Sigmoid colon (tissue), 7 donors: ENCODE measurements around the gene CCR1. TPM values are rescaled to one million over a fixed set of nuclear protein-coding genes. Genes with fewer than 3 reads are reported as not detected.
"Not testable (repeated sequence)": the region's sequence is repeated elsewhere in the genome, so short reads cannot be mapped to it uniquely, and the experiment has no call there.

Experiments
- DNase-seq: peaks from one replicate; pipeline ENCODE4 v3.0.0-alpha.2; 2019
- H3K27ac ChIP-seq, 4 donors: fragments of 200-600 bp; sonication (generic); one replicate each; pipeline ENCODE4 v1.5.1; 2016 to 2019; ENCODE audit warnings: mild to moderate bottlenecking in 1 of 4
- H3K27me3 ChIP-seq, 3 donors: fragments of 200-600 bp; sonication (generic); one replicate each; pipeline ENCODE4 v1.5.1; 2019; ENCODE audit warnings: mild to moderate bottlenecking in 1 of 3
- H3K36me3 ChIP-seq, 4 donors: fragments of 200-600 bp; sonication (generic); one replicate each; pipeline ENCODE4 v1.5.1; 2016 to 2019
- H3K4me1 ChIP-seq, 4 donors: fragments of 200-600 bp; sonication (generic); one replicate each; pipeline ENCODE4 v1.5.1; 2017 to 2019
- H3K4me3 ChIP-seq, 4 donors: fragments of 200-600 bp; sonication (generic); one replicate each; pipeline ENCODE4 v1.5.1; 2017 to 2019; ENCODE audit warnings: mild to moderate bottlenecking in 2 of 4, moderate library complexity in 1 of 4
- H3K9me3 ChIP-seq, 4 donors: fragments of 200-600 bp in 3 of 4; sonication (generic) in 3 of 4; one replicate each; pipeline versions ENCODE4 v1.5.1 to v1.6.1; 2013 to 2019
- CTCF ChIP-seq, 4 experiments: fragments of 450-650 bp in 3 of 4; fragments of 200-600 bp in 1 of 4; IDR thresholded peaks; one replicate each; pipeline ENCODE4 v1.5.1; 2016 to 2019; ENCODE audit warnings: antibody characterized with exemption in 4 of 4, mild to moderate bottlenecking in 3 of 4, moderate library complexity in 2 of 4
- EP300 ChIP-seq, 4 donors: sonication (generic); formaldehyde crosslinking; IDR thresholded peaks; one replicate each; pipeline ENCODE4 v1.6.1; 2017; ENCODE audit warnings: antibody characterized with exemption in 4 of 4
- POLR2A ChIP-seq, 2 donors: fragments of 450-650 bp; IDR thresholded peaks; one replicate each; pipeline ENCODE4 v1.6.1; 2016; ENCODE audit warnings: antibody characterized with exemption in 2 of 2, mild to moderate bottlenecking in 2 of 2, moderate library complexity in 2 of 2
- POLR2AphosphoS5 ChIP-seq, 4 donors: sonication (generic); formaldehyde crosslinking; IDR thresholded peaks; one replicate each; pipeline ENCODE4 v1.6.1; 2017; ENCODE audit warnings: antibody characterized with exemption in 4 of 4
- WGBS, 2 donors: extraction: QIAGEN DNeasy Blood & Tissue Kit; methylation state at CpG; one replicate each; pipeline ENCODE4 v1.1.7; 2013; 5-methylcytosine and 5-hydroxymethylcytosine counted together
- intact Hi-C: fragments of 100-400 bp; cut with DNase I; formaldehyde crosslinking; loops from one replicate; pipeline ENCODE4 v1.15.1; 2023
- polyA plus RNA-seq, 3 donors: library from polyadenylated mRNA; stranded (reverse); fragments of 200-250 nt; gene quantifications; one replicate each; pipeline ENCODE4 v1.2.3, GENCODE V29; 2013
- total RNA-seq, 4 donors: library from RNA; depleted of rRNA; stranded (reverse); fragments of >200 nt; gene quantifications; one replicate each; pipeline ENCODE4 v1.1.0, GENCODE V29; 2016
- donor health status: healthy with polysubstance abuse.
- donor health status: Bipolar disorder and iron deficiency.
- donor health status: healthy.

The CCR1 gene
- total and polyA plus RNA-seq, 7 donors = 2.2 to 16.6 (median 8.2) TPM

GRCh38 chr3:46209053-46209452 lies 940 bp upstream of the CCR1 start:
- intact Hi-C loops = no loop called here
- no peaks in the 10 kb centered on the region for H3K4me1 ChIP-seq
- H3K27ac ChIP-seq = no peak overlapping the region
- 44 to 49% methylated on average over 2 of the region's 2 CpGs for WGBS, 2 donors
- no peak for DNase-seq
- no peak overlapping the region for H3K4me3 ChIP-seq
- no peaks in the 10 kb centered on the region for H3K36me3 ChIP-seq
- H3K27me3 ChIP-seq = no peaks in the 10 kb centered on the region
- H3K9me3 ChIP-seq = no peaks in the 10 kb centered on the region
- TF ChIP-seq EP300 (IDR thresholded peaks at IDR 0.05) = no peak
- no peak for TF ChIP-seq POLR2AphosphoS5 (IDR thresholded peaks at IDR 0.05)
- no peak for TF ChIP-seq CTCF (IDR thresholded peaks at IDR 0.05)
- no peak for TF ChIP-seq POLR2A (IDR thresholded peaks at IDR 0.05)

DNA sequence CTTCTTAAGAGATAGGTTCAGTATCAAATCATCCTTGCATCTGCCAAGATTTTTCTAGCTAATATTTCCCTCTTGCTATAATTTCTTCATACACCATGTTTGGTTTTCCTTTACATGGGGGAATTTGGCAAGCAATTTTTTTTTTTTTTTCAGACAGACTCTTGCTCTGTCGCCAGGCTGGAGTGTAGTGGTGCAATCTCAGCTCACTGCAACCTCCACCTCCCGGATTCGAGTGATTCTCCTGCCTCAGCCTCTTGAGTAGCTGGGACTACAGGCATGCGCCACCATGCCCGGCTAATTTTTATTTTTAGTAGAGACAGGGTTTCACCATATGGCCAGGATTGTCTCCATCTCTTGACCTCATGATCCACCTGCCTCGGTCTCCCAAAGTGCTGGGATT lies 599 bp downstream of the CCR1 start:
- DNase-seq, H3K36me3 ChIP-seq, H3K27me3 ChIP-seq, intact Hi-C loops, H3K4me1 ChIP-seq, H3K9me3 ChIP-seq: not testable (repeated sequence)
- WGBS, 2 donors = 90 to 92% methylated on average over 6 of the region's 6 CpGs
- H3K4me3 ChIP-seq = peak overlapping the region in 2 of 4 donors; percentile 20 to 31
- H3K27ac ChIP-seq = peak overlapping the region in 3 of 4 donors; percentile 20 to 43 (median 32)

DNA sequence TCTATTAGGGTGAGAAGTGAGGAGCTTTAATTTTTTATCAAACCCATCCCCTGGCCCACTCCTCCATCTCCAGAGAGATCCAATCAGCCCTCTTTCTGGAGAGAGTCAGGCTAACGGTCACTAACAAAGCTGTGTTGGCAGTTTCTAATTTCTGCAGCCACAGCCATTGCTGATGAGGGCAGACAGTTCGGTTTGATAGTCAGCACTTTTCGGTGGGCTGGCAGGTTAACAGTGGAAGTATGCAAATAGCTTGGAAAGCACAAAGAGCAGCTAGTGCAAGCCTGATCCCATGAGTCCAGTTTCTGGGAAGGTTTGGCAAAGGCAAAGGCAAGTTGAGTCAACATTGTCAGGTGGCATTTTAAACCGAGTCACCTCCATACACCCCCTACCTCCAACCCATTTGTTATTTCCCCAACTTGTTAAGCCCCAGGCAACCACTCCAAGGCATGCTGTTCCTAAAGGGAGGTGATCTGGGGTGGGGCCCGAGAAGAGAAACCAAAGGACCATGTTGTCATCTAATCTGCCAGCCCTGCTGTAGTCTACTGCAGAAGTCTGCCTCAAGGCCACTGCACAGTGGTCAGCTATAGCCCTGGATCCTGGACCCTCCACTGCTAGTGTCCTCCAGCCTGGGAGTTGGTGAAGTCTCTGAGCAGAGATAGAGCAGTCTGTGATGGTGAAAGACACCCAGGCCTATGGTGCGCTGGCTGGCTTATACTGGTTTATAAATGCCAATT lies 1.7 kb downstream of the CCR1 start:
- Histone ChIP-seq H3K27ac (peak overlapping the region in 3 of 4 donors; percentile 5 to 43 (median 32)), H3K4me3 (peak overlapping the region in 2 of 4 donors; percentile 20 to 31), H3K27me3 (no peaks in the 10 kb centered on the region), H3K9me3 (no peaks in the 10 kb centered on the region), H3K4me1 (no peaks in the 10 kb centered on the region), H3K36me3 (no peaks in the 10 kb centered on the region)
- intact Hi-C loops = no loop called here
- no peak for DNase-seq
- TF ChIP-seq CTCF (IDR thresholded peaks at IDR 0.05) (no peak), EP300 (IDR thresholded peaks at IDR 0.05) (no peak), POLR2AphosphoS5 (IDR thresholded peaks at IDR 0.05) (no peak), POLR2A (IDR thresholded peaks at IDR 0.05) (no peak)
- 85 to 87% methylated on average over 6 of the region's 6 CpGs for WGBS, 2 donors

GRCh38 chr3:46205286-46205960 lies 2.7 kb downstream of the CCR1 start:
- H3K27ac ChIP-seq = no peak overlapping the region
- 59 to 74% methylated on average over 2 of the region's 2 CpGs for WGBS, 2 donors

More at GRCh38 chr3:46205286-46205960, 2.7 kb downstream of the CCR1 start:
- H3K4me3 ChIP-seq = no peak overlapping the region
- DNase-seq = no peak
- no peaks in the 10 kb centered on the region for H3K9me3 ChIP-seq
- no peaks in the 10 kb centered on the region for H3K4me1 ChIP-seq
- H3K27me3 ChIP-seq = no peaks in the 10 kb centered on the region
- TF ChIP-seq POLR2A (IDR thresholded peaks at IDR 0.05) (no peak), EP300 (IDR thresholded peaks at IDR 0.05) (no peak), CTCF (IDR thresholded peaks at IDR 0.05) (no peak), POLR2AphosphoS5 (IDR thresholded peaks at IDR 0.05) (no peak)
- H3K36me3 ChIP-seq = no peaks in the 10 kb centered on the region
- intact Hi-C loops = no loop called here
